ENCODE data around the gene SLC30A7.

SLC30A7 gene

DNA sequence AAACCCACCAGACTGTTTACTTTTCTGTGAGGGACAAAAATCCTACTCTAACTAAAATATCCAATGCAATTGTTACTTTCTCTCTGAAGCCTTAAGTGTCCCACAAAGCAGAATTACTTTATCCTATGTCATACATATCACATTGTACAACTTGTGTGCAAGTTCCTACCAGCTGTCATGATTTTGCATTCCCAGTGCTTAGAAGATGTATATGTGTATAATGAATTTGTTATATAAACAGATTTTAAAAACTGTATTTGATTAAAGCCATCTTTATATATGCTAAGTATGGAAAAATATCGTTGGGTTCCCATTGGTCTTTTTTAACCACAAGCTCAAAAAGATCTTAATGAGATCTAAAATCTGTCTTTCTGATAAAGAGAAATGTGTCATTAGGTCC, 72.7 kb downstream of the SLC30A7 start:
- Mint-ChIP-seq H3K27me3 (no peaks in the 10 kb centered on the region), H3K9me3 (no peaks in the 10 kb centered on the region), H3K4me3 (no peak overlapping the region), H3K4me1 (peaks cover 29% of the 10 kb centered on the region), H3K27ac (no peak overlapping the region)
- ATAC-seq (no peak), DNase-seq (no peak)

DNA sequence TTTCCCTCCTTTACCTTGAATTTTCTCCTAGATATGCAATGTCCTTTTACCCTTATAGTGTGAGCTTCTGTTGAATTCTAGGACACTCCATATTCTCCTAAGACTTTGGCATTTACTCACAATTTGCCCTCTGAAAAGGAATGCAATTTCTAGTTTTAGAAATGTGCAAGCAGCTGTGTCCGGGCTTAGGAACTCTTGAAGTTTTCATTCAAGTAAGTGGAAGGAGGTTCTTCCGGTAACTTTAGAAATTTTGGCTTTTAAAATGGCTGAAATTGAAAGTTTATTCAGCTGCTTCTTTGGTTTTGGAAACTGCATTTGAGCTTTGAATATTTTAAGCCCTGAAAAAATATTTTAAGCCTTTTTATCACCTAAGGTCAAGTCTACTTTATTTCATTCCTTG, 73.4 kb downstream of the SLC30A7 start:
- ATAC-seq (no peak), DNase-seq (no peak)
- no peaks in the 10 kb centered on the region for H3K9me3 Mint-ChIP-seq
- peaks cover 26% of the 10 kb centered on the region for H3K4me1 Mint-ChIP-seq
- H3K27ac Mint-ChIP-seq: no peak overlapping the region
- no peak overlapping the region for H3K4me3 Mint-ChIP-seq
- H3K27me3 Mint-ChIP-seq: no peaks in the 10 kb centered on the region

DNA sequence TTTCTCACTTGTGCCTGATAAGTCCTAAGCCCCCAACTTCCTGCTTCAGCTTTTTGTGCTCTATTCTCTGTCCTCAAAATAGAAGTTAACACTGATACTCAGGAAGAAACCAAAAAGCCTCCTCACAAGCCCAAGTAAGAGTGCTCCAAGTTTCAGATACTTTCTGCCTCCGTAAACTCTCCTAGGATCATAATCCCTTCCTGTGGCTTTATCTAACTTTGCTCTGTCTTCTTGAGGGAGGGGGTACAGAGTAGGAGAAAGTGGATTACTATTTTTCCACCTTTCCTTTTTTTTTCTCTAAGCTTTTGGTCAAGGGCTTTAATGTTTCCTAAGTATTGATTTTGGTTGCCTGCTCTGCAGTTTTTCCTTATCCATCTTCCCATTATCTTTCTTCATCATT, 75.1 kb downstream of the SLC30A7 start:
- Mint-ChIP-seq H3K4me3 (no peak overlapping the region), H3K9me3 (no peaks in the 10 kb centered on the region), H3K27me3 (no peaks in the 10 kb centered on the region), H3K27ac (no peak overlapping the region), H3K4me1 (peaks cover 26% of the 10 kb centered on the region)
- ATAC-seq (no peak), DNase-seq (no peak)

DNA sequence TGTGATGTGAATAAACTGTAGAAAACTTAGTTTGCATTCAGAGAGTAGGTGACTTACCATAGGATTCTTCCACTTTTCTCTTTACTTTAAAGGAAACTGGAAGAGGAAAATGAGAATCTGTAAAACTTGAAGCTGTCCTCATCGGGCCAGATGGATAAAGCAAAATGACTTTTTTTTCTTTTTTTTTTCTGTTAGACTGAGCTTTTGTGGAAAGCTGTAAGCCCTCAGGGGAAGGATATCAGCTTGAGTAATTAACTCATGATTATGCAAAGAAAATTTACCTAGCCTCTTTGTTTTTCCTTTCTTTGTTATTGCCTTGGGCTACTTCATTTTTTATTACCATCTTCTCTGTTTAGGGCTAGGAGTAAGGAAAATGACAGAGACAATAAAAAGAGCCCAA, 76.3 kb downstream of the SLC30A7 start:
- no peaks in the 10 kb centered on the region for H3K9me3 Mint-ChIP-seq
- ATAC-seq: no peak
- H3K4me1 Mint-ChIP-seq: peaks cover 31% of the 10 kb centered on the region
- no peak for DNase-seq
- H3K27me3 Mint-ChIP-seq: no peaks in the 10 kb centered on the region
- no peak overlapping the region for H3K27ac Mint-ChIP-seq
- H3K4me3 Mint-ChIP-seq: no peak overlapping the region

DNA sequence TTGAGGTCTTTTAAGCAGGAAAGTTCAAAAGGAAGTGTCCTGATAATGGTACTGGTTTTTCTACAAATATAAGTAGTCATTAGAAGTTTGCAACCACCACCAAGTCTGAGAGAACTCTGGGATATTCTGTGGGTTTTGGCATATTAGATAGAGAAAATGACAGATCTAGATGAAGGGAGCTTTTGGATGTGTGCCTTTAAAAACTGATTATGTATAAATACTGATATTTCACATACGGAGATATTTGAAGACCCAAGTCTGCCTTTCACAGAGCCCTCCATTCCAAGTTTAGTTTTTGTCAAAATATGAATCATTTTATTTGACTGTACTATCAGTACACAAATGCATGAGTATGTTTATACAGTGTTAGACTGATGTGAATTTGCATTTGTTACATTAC, 81.0 kb downstream of the SLC30A7 start:
- H3K4me1 Mint-ChIP-seq: peaks cover 7% of the 10 kb centered on the region
- no peaks in the 10 kb centered on the region for H3K9me3 Mint-ChIP-seq
- DNase-seq (no peak), ATAC-seq (no peak)
- no peak overlapping the region for H3K4me3 Mint-ChIP-seq
- no peaks in the 10 kb centered on the region for H3K27me3 Mint-ChIP-seq
- H3K27ac Mint-ChIP-seq: no peak overlapping the region

DNA sequence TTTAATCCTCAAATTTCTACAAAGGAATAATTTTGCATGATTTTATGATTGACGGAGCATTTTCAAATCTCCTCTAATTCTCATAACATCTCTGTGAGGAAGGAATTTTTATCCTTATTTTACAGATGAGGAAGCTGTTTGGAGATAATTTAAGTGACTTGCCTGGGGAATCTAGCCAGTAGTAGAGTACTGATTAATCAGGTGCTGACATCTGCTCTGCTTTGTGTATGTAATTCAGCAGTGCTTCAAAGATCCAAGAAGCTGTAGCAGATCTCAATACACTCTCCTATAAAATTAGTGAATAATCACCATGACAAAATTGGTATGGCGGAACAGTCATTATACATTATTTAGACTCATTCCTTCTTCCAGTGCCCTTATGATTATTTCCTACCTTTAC, 83.7 kb downstream of the SLC30A7 start:
- H3K9me3 Mint-ChIP-seq: peaks cover 0 to 8% of the 10 kb centered on the region in 2 donors
- ATAC-seq (no peak), DNase-seq (no peak)
- H3K4me1 Mint-ChIP-seq: peaks cover 17% of the 10 kb centered on the region
- H3K4me3 Mint-ChIP-seq: no peak overlapping the region
- no peak overlapping the region for H3K27ac Mint-ChIP-seq
- no peaks in the 10 kb centered on the region for H3K27me3 Mint-ChIP-seq

DNA sequence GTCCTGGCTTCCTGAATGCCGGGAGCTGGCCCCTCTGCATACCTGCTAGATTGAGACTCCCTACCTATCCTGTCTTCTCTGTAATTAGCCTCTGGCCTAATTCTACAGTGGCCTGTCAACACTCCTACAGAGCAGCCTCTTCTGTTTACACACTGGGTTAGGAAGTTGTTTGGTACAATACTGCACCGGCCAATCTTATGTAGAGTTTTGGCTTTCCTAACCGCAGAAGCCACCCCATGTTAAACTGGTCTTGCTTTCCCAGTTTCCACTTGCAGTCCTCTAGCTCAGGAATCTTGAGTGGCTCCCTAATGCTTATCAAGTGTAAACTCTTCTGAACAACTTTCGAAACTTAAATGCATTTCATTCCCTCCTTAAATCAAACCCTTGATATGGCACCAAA, 86.9 kb downstream of the SLC30A7 start:
- peaks cover 0 to 8% of the 10 kb centered on the region in 2 donors for H3K9me3 Mint-ChIP-seq
- DNase-seq: no peak
- no peaks in the 10 kb centered on the region for H3K27me3 Mint-ChIP-seq
- H3K4me3 Mint-ChIP-seq: no peak overlapping the region
- H3K27ac Mint-ChIP-seq: peak overlapping the region in 1 of 2 donors; percentile 13
- peaks cover 13% of the 10 kb centered on the region for H3K4me1 Mint-ChIP-seq
- ATAC-seq: no peak

DNA sequence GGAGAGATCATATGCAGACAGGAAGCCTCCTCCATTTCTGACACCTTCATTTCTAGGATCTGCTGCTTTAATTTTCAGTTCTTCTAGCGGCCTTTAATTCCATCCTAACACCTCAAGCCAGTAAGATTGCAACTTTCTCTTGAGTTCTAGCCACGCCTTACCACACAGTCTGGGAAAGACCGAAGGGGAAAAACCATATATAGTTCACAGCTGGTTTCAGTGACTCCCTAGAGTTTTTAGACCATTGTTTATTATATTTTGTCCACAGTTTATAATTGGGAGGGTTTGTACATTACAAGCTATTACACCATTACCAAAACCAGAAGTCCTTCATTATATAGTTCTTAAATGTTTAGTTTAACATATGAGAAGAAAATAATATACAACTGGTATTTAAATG, 92.2 kb downstream of the SLC30A7 start:
- H3K9me3 Mint-ChIP-seq: no peaks in the 10 kb centered on the region
- no peak overlapping the region for H3K27ac Mint-ChIP-seq
- DNase-seq: no peak

DNA sequence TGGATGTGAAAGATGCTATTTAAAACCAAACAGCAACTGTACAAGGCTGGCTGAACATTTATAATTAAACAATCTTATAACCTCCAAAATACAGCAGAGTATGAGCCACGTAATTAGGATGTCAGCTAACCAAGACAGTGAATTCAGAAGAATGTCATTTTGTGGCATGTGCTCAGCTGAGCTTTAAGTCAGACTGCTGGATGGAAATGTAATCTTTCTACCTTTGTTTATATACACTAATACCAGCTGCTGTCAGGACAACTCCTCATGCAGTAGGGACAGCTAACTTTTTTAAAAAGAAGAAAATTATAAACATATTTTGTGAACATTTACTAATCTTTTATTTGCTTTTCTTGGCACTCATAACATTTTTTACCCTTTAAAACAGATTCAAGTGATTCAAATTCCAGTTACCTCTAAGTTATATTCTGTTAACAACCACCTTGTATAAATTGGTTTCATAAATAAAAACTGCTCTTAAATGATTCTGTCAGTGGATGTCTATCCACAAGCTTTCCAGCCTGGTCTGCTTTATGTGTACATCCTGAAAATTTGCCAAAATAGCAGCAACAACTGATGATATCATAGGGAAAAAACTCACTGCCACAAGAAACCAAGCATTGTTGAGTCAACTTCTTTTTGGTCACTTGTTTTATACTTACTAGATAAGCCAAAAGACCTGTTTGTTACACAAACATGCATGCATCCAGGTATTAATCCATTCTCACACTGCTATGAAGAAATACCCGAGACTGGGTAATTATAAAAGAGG, 93.6 kb downstream of the SLC30A7 start:
- no peak for DNase-seq
- Mint-ChIP-seq H3K9me3 (no peaks in the 10 kb centered on the region), H3K4me1 (peaks cover 7% of the 10 kb centered on the region), H3K27me3 (no peaks in the 10 kb centered on the region), H3K4me3 (no peak overlapping the region), H3K27ac (no peak overlapping the region)
- ATAC-seq: no peak

More for the DNA sequence above, 92.2 kb downstream of the SLC30A7 start:
- no peaks in the 10 kb centered on the region for H3K27me3 Mint-ChIP-seq
- peak; percentile 49 for ATAC-seq
- peaks cover 12% of the 10 kb centered on the region for H3K4me1 Mint-ChIP-seq
- no peak overlapping the region for H3K4me3 Mint-ChIP-seq

DNA sequence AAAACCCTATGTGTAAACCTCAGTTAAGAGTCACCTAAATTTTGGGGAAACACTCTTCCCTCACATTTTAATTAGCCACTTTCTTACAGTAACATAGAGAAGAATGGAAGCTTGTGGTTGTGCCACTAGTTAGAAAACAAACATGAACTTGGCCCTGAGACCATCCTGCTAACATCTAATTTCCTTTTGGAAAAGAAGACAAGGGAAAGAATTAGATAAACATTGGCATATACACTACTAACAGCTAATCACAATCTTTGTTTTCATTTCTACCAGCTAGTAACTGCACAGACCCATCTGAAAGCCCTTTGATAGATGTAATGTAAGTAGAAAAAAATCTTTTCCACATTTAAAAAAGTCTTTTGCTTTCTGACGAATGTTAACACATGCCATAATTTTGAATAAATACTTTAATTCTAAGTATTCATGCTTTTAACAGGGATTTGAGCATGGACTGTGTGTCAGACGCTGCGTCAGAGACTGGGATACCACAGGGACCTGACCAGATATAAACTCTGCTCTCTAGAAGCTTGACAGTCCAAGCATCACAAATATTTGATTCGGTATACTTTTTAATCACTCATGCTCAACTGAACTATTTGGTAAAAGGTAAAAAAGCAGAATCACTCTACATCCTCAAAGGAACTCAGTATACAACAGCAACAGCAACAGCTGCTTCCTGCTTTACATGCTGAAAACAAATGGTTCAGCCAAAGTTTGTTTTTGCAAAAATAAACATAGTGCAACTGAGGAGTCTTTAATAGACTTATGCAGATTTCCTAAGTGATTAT, 99.5 kb downstream of the SLC30A7 start:
- DNase-seq: no peak

DNA sequence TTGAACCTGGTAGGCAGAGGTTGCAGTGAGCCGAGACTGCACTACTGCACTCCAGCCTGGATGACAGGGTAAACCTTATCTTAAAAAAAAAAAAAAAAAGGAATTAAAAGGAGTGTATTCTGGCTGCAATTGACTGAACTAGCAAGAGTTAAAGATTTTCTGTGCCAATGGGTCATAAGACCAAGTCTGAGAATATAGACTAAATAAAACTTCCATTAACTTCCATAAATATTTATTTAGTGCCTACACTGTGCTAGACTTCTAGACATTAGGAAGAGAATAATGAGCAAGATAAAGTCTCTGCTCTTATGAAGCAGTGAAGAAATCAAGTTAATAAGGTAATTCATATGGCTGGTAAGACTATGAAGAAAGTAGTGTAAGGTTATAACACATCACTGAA, 102.5 kb downstream of the SLC30A7 start:
- no peaks in the 10 kb centered on the region for H3K27me3 Mint-ChIP-seq

More for the DNA sequence above, 99.5 kb downstream of the SLC30A7 start:
- Mint-ChIP-seq H3K9me3 (no peaks in the 10 kb centered on the region), H3K4me1 (peaks cover 13% of the 10 kb centered on the region), H3K27me3 (no peaks in the 10 kb centered on the region), H3K4me3 (no peak overlapping the region), H3K27ac (no peak overlapping the region)
- no peak for ATAC-seq

DNA sequence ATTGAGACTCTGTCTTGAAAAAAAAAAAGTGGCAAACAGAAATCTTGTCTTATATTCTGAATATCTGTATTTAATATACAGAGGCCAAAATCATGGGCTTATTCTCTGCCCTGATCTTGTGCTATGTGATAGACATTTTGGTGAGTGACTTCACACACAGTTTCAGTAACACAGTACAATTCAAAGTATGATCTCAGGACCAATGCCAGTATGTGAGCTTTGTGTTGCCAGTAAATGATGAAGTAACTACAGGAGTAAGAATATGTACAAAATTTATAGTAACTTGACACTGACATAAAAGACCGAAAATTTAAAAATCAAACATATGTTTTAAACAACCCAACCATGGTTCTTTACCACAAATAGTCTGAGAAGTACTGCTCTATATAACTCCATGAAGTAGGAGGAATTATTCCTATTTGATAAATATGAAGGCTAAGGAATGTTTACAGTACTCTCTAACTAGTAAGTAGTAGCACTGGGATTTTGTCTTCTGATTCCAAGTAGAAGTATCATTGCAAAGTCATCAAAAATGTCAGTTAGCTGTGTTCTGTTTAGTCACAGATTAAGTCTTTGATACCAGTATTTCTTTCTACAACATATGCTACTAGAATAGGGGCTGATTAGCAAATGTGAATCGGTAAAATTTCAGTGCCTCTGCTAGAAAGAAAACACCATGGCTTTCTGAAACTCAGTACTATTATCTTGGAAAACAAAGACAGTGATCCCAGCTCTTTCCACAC, 104.4 kb downstream of the SLC30A7 start:
- H3K27ac Mint-ChIP-seq: no peak overlapping the region
- H3K27me3 Mint-ChIP-seq: no peaks in the 10 kb centered on the region
- H3K4me1 Mint-ChIP-seq: peaks cover 32% of the 10 kb centered on the region
- ATAC-seq (no peak), DNase-seq (no peak)
- peaks cover 1 to 2% of the 10 kb centered on the region in 2 donors for H3K9me3 Mint-ChIP-seq
- H3K4me3 Mint-ChIP-seq: no peak overlapping the region

More for the DNA sequence above, 102.5 kb downstream of the SLC30A7 start:
- H3K27ac Mint-ChIP-seq: no peak overlapping the region
- H3K4me1 Mint-ChIP-seq: peaks cover 24% of the 10 kb centered on the region
- H3K9me3 Mint-ChIP-seq: no peaks in the 10 kb centered on the region
- ATAC-seq (no peak), DNase-seq (no peak)
- no peak overlapping the region for H3K4me3 Mint-ChIP-seq

DNA sequence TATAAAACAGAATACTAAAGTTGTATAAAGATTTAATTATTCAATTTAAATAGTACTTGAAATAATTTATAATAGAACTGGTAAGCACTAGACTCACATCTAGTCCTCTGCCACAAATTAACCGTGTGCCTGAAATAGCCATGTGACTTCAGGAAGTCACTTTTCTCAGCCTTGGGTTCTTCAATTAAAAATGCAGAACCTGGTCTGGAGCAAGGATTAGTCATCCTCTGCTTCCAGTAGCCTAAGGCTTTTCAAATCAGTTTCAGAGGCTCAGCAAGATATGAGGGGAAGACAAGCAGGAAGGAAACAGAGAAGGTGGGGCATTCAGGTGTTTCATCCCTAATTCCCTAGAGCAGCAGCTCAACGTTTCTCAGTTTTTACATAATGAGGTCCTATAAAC, 106.7 kb downstream of the SLC30A7 start:
- Mint-ChIP-seq H3K27ac (peak overlapping the region in 1 of 2 donors; percentile 41), H3K4me3 (no peak overlapping the region), H3K4me1 (peaks cover 42% of the 10 kb centered on the region), H3K9me3 (peaks cover 10 to 11% of the 10 kb centered on the region in 2 donors), H3K27me3 (no peaks in the 10 kb centered on the region)
- DNase-seq (no peak), ATAC-seq (no peak)

DNA sequence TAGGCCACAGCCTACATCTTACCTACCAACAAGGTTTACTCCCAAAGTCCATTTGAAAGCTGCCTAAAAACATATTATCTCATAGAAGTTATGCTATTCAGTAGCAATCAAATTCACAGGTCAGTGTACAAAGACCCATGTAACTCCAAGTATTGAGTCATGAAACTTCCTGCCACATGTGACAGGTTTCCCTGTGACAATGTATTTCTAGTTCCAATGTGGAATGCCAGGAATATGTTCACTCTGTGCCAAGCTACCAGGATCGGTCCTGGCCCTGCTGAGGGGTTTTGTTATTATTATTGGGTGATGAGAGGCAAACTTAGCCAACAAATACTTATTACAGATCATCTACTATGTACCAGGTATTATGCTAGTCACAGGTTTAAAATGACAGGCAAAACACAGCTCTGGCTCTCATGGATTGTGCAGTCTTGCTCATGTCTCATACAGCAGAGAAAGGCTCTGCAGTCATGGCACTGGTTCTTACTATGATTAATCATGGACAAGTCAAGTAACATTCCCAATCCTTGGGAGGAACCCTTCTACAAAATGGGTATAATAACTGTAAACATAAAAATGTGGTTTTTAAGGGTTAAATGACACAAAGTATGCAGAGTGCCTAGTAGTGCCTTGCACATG, 107.2 kb downstream of the SLC30A7 start:
- DNase-seq: no peak
- peaks cover 47% of the 10 kb centered on the region for H3K4me1 Mint-ChIP-seq
- H3K27me3 Mint-ChIP-seq: no peaks in the 10 kb centered on the region
- no peak for ATAC-seq
- no peak overlapping the region for H3K4me3 Mint-ChIP-seq
- H3K27ac Mint-ChIP-seq: no peak overlapping the region
- peaks cover 10 to 11% of the 10 kb centered on the region in 2 donors for H3K9me3 Mint-ChIP-seq

DNA sequence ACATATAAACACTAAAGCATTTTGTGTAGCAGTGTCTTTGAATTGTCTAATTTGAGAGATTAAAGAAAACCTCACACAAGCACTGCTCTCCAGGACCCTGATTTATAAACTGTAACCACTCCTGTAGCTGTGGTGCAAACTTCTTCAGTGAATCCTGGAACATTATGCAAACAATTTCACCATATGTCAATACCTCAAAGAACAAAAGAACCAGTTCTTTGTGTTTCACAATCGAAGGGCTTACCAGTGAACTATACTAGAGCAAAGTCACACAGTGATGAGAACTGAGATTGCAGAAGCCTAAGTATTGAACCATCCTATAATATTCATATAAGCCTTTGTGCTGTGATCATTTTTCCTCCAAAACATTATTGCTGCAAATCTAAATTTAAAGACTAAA, 108.2 kb downstream of the SLC30A7 start:
- ATAC-seq (peak; percentile 34), DNase-seq (no peak)
- peaks cover 10 to 16% of the 10 kb centered on the region in 2 donors for H3K9me3 Mint-ChIP-seq
- H3K27ac Mint-ChIP-seq: no peak overlapping the region
- peaks cover 55% of the 10 kb centered on the region for H3K4me1 Mint-ChIP-seq
- H3K27me3 Mint-ChIP-seq: no peaks in the 10 kb centered on the region
- H3K4me3 Mint-ChIP-seq: no peak overlapping the region
